ENCODE measurements around the gene GNB1. TPM values are rescaled to one million over a fixed set of nuclear protein-coding genes. Genes with fewer than 3 reads are reported as not detected.

Gene GNB1
- total RNA-seq, 4 donors from 2014 or later = 150 to 191 (median 159) TPM

GRCh38 chr1:1929102-1929638 lies 38.3 kb upstream of the GNB1 start:
- no peak for DNase-seq (ENCODE audit: low spot score in 2 of 2)
- no peak overlapping the region for H3K27ac ChIP-seq
- TF ChIP-seq CTCF (IDR thresholded peaks at IDR 0.05) (no peak), POLR2A (IDR thresholded peaks at IDR 0.05) (no peak), EP300 (IDR thresholded peaks at IDR 0.05) (no peak)
- no peaks in the 10 kb centered on the region for H3K36me3 ChIP-seq
- 41 to 68% methylated on average over 2 to 9 of the region's 10 CpGs for WGBS, 2 donors
- H3K9me3 ChIP-seq = no peaks in the 10 kb centered on the region
- H3K4me1 ChIP-seq = no peaks in the 10 kb centered on the region
- peaks cover 0 to 8% of the 10 kb centered on the region in 2 donors for H3K27me3 ChIP-seq
- no peak overlapping the region for H3K4me3 ChIP-seq

- H3K27ac ChIP-seq = no peak overlapping the region
- 63 to 82% methylated on average over 22 to 30 of the region's 34 CpGs for WGBS, 2 donors
- H3K9me3 ChIP-seq = no peaks in the 10 kb centered on the region
- no peak for DNase-seq (ENCODE audit: low spot score in 2 of 2)
- no peak overlapping the region for H3K4me3 ChIP-seq
- no peak for TF ChIP-seq EP300 (IDR thresholded peaks at IDR 0.05)
- no peak for TF ChIP-seq POLR2A (IDR thresholded peaks at IDR 0.05)
- TF ChIP-seq CTCF (IDR thresholded peaks at IDR 0.05) = no peak
- H3K27me3 ChIP-seq = peaks cover 0 to 8% of the 10 kb centered on the region in 2 donors
- H3K4me1 ChIP-seq = no peaks in the 10 kb centered on the region
- H3K36me3 ChIP-seq = no peaks in the 10 kb centered on the region
Observed at GRCh38 chr1:1928231-1929101, 37.6 kb upstream of the GNB1 start.

GRCh38 chr1:1927751-1928150 lies 36.9 kb upstream of the GNB1 start:
- WGBS, 2 donors = 82 to 84% methylated on average over 24 to 25 of the region's 25 CpGs
- Histone ChIP-seq H3K27ac (no peak overlapping the region), H3K4me1 (peaks cover 0 to 6% (median 0%) of the 10 kb centered on the region in 4 donors), H3K4me3 (no peak overlapping the region), H3K9me3 (no peaks in the 10 kb centered on the region), H3K36me3 (no peaks in the 10 kb centered on the region), H3K27me3 (peaks cover 0 to 8% of the 10 kb centered on the region in 2 donors)
- no peak for TF ChIP-seq POLR2A (IDR thresholded peaks at IDR 0.05)
- no peak for TF ChIP-seq CTCF (IDR thresholded peaks at IDR 0.05)
- no peak for TF ChIP-seq EP300 (IDR thresholded peaks at IDR 0.05)
- no peak for DNase-seq (ENCODE audit: low spot score in 2 of 2)

GRCh38 chr1:1926886-1927660 lies 36.2 kb upstream of the GNB1 start:
- no peak for DNase-seq (ENCODE audit: low spot score in 2 of 2)
- WGBS, 2 donors = 81 to 90% methylated on average over 13 to 16 of the region's 21 CpGs
- H3K27ac ChIP-seq = no peak overlapping the region
- H3K4me1 ChIP-seq = peaks cover 0 to 10% (median 0%) of the 10 kb centered on the region in 4 donors
- peaks cover 0 to 8% of the 10 kb centered on the region in 2 donors for H3K27me3 ChIP-seq
- no peak overlapping the region for H3K4me3 ChIP-seq
- TF ChIP-seq EP300 (IDR thresholded peaks at IDR 0.05) = no peak
- no peak for TF ChIP-seq POLR2A (IDR thresholded peaks at IDR 0.05)
- no peak for TF ChIP-seq CTCF (IDR thresholded peaks at IDR 0.05)
- H3K9me3 ChIP-seq = no peaks in the 10 kb centered on the region
- no peaks in the 10 kb centered on the region for H3K36me3 ChIP-seq

Measured in tibial nerve (tissue), 4 donors.